ENCODE results near the gene FRAS1.
"Not testable (repeated sequence)": the region's sequence is repeated elsewhere in the genome, so short reads cannot be mapped to it uniquely, and the experiment has no call there.

The FRAS1 gene

DNA sequence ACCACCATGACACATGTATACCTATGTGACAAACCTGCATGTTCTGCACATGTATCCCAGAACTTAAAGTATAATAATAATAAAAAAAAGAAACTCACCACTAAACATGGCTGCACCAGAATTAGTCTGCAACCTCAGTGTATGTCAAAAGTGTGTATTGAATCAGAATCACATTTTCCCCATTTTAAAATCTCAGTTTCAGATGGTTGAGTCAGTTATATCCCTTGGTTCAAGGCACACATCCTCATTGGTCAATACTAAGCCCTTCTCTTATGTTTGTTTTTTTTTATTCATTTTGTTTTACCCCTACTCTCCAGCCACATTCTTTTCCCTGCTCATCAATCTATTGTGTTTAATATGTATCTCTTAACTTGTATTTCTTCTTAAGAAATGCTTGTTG lies 436.6 kb downstream of the FRAS1 start:
- DNase-seq (ENCODE audit: low read depth in 4 of 4, low spot score in 1 of 4): no peak

DNA sequence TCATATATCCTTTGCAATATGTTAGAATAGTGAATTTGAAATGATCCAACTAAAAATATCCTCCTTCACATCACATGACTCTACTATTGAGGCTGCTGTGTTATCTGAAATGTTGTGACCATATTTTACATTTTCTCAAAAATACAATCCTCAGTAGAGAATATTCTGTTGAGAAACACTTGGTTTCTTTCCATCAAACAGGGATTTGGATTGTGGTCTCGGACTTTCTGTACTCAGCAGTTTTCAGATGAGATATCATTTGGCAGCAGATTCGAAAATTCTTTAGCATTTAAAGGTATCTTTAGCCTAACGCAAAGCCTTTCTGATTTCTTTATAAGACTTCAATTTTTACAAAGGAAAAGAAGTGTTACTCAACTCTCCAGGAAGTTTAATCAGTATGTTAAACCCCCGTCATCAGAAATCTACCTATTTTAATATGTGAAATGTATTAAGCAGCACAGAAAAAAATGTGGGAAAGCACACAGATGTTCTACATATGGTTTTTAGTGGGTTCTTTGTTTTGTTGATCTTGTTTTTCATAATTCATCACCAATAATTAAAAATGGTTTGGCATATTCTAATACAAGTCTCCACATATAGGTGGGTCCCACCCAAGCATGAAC lies 439.0 kb downstream of the FRAS1 start:
- DNase-seq (ENCODE audit: low read depth in 4 of 4, low spot score in 1 of 4): no peak

DNA sequence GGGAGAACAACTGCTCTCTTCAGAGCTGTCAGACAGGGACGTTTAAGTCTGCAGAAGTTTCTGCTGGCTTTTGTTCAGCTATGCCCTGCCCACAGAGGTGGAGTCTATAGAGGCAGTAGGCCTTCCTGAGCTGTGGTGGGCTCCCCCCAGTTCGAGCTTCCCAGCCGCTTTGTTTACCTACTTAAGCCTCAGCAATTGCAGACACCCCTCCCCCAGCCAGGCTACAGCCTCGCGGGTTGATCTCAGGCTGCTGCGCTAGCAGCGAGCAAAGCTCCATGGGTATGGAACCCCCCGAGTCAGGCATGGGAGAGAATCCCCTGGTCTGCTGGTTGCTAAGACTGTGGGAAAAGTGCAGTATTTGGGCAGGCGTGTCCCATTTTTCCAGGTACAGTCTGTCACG lies 449.1 kb downstream of the FRAS1 start:
- DNase-seq (ENCODE audit: low read depth in 4 of 4, low spot score in 1 of 4): not testable (repeated sequence)

DNA sequence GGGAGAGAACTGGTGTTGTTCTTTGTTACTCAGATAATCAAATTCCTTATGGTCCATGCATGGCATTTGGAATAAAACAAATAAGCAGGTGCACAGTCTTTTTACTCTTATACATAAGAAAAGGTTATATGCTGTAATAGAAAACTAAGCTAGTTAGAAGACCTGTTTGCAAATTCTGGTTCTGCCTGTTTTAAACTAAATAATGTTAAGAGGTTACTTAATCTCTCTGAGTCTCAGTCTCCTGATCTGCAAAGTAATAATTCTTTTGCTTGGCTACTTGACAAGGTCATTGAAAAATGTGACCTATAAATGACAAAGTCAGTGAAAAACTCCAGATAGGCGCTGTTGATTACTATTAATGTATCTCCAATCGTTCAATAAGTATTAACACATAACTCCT lies 451.9 kb downstream of the FRAS1 start:
- no peak for DNase-seq (ENCODE audit: low read depth in 4 of 4, low spot score in 1 of 4)

DNA sequence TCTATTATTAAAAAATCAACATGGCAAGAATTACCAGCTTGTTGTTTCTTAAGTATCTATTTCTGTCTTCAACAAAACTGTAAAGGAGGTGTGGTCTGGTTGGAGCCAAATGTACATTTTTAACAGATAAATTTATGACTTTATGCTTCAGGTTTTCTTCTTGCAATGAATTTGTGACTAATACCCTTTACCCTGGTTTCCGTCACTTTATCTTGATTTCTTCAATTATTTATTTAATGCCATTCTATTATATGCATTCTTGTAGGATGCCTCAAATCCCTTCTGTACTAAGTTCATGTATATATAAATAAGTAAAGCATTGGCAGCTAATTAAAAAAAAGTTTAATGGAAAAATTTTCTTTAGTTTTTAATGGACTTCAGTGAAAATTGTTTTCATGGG lies 453.0 kb downstream of the FRAS1 start:
- DNase-seq (ENCODE audit: low read depth in 4 of 4, low spot score in 1 of 4): no peak

DNA sequence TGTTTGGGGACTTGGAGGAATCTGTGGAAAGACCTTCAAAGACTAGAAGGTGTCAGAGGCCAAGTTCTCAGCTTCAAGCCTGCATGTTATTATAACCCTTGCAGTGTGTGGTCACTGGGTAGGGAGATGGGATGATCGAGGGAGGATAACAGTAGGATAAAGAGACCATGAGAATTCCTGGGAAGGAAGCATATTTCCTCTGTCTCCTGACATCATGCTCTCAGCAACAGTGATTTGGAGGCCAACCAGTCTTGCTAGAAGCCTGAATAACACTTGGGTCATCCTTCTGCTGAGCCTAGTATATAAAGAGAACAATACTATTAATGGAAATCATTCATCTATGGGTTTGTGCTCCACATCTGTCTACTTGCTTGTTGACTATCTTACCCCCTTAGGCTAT lies 453.6 kb downstream of the FRAS1 start:
- DNase-seq (ENCODE audit: low read depth in 4 of 4, low spot score in 1 of 4): no peak

DNA sequence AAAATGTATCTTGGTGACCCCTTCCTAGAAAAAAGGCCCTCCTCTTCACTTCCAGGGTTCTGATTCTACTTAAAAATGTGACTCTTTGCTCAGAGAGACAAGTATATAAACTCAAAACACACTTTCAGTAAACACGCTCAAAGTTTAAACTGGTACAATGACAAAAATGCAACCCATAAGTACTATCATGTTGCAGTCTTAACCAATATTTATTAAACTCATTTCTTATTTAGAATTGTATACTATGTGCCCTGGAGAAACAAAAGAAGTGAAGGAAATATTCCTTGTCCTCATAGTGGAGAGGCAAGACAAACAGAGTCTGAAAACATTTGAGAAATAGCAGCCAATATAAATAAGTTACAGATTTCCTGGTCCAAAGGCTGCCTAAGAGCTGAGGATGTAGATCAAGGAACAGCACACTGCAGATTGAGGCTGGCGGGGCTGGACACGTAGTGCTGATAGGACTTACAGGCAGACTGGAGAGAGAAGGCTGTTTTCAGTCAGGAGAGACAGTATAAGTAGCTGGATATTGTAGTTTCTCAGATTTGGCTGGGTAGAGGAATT lies 455.3 kb downstream of the FRAS1 start:
- DNase-seq (ENCODE audit: low read depth in 4 of 4, low spot score in 1 of 4): no peak

DNA sequence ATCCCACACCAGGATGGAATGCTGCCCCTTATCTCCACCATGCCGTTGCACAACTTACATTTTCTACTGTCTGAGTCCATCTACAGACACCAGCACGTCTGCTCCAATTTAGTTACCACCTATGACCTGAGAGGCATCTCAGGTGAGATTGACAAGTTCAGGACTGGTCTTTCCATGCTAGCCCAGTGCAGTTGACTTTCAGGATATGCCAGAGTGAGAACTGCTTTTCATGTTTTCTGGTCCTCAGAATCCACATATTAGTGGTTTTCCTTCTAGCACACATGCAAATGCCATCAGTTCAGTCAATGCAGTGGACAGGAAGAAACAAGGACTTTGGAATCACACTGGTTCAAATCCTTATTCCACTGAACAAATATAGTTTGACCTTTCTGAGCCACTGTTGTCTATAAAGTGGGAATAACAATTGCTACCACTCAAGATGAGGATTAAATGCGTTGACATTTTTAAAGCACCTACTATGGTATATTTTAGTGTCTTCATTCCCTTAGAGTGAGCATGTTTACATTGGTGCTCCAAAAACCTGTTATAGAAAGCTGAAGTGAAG lies 456.4 kb downstream of the FRAS1 start:
- no peak for DNase-seq (ENCODE audit: low read depth in 4 of 4, low spot score in 1 of 4)

DNA sequence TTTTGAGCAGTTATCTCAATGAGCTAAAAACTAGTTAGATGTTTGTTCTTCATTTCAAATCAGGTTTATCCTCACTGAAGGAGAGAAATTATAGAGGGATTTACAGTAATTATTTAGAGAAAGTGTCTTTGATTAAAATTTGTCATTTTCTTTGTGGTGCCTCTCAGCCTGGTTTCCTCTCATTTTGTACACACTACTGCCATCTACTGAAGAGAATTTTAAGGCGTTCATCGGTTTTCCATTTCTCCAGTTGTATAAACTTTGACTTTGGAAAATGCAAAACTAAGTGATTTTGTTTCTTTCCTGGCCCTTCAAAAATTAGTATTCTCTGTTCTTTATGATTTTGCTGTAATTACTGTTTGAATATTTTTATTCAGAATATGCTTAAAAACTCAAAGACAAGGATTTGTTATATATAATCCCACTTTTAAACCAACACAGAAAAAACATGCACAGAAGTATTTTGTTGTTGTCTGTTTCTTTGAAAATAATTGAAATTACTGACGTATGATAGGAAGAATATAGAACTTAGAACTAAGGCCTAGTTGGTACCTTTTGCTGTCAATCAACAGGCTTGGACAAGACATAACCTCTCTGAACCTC lies 460.0 kb downstream of the FRAS1 start:
- no peak for DNase-seq (ENCODE audit: low read depth in 4 of 4, low spot score in 1 of 4)

DNA sequence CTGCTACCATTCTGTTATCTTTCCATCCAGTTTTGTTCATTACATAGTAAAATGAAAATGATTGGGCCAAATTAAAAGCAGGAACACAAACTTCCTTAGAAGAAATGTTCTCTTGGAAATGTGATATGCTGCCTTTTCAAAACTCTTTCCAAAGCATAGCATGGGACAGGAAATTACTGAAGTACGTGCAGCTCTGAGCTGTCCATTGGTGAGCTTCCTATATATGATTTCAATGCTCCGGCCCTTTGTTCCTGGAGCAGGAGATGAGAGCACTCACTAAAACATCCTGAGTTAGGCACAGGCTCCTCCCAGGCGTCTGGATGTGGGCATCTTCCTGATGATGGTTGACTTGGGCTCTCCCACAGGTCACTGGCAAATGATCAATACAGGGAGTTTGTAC lies 461.4 kb downstream of the FRAS1 start:
- DNase-seq (ENCODE audit: low read depth in 4 of 4, low spot score in 1 of 4): no peak

DNA sequence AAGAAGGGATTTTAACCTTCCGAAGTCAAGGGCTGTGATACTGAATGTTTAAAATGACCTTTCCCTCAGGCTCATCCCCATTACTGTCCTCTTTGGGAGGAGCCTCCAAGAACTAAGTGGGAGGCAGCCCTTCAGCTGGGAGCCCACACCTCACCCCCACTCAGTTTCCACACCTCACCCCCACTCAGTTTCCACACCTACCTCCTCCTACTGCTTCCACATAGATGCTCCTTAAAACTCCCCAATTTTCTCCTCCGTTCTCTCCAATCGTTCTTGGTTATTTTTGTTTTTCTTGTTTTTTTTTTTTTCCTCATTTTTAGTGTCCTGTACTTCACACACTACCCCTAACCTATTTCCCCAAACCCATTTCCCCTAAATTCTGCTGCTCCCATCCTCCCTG lies 462.8 kb downstream of the FRAS1 start:
- DNase-seq (ENCODE audit: low read depth in 4 of 4, low spot score in 1 of 4): no peak

DNA sequence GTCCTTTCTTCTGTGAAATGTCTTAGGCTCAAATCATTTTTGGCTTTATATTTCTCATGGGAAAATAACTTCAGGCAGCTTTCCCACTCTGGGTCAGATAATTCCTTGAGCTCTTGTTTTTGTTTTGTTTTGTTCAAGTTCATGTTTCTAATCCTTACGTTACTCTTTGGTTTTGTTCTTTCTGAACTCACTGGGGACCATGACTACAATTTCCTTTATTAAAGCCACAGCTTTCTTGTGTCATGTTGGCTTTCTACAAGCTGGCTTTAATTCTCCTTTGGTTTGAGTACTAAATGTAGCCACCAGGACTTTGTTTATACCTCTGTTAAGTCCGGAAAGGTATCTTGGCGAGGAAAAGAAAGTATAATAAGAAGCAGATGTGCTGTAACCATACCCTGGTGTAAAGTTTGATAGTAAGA lies 463.7 kb downstream of the FRAS1 start:
- no peak for DNase-seq (ENCODE audit: low read depth in 4 of 4, low spot score in 1 of 4)

DNA sequence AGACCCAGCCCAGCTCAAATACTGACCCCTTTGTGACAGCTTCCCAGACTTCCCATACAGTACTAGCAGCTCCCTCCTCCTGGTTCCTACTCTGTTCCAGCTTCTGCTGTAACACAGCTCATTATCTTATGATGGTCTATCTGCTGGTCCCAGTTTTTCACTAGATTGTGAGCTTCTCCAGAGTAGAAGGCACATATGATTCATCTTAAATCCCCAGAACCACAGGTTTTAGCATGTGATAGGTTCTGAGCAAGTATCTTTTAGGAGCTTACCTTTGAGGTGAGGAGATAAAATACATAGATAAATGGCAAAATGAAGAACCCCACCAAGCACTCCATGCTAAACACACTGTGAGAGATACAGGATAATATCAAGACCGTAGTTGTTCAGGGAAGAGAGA lies 466.9 kb downstream of the FRAS1 start:
- DNase-seq (ENCODE audit: low read depth in 4 of 4, low spot score in 1 of 4): no peak

DNA sequence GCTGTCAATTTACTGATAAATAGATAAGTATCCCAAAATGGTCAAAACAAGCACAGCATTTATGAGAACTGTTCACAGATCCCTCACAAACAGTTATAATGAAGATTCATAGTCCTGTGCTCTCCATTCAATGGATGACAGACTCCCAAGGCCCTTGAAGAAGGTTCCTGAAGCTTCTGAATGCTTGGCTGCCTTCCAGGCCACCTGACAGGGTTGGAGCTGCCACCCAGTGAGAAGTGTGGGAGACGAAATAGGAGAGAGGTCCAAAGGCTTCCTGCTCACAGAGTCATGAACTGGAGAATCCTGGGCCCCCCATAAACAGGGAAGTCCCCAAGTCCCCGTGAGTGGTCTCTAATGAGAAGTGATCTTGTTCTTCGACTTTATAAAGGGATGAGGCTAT lies 468.4 kb downstream of the FRAS1 start:
- DNase-seq (ENCODE audit: low read depth in 4 of 4, low spot score in 1 of 4): no peak

DNA sequence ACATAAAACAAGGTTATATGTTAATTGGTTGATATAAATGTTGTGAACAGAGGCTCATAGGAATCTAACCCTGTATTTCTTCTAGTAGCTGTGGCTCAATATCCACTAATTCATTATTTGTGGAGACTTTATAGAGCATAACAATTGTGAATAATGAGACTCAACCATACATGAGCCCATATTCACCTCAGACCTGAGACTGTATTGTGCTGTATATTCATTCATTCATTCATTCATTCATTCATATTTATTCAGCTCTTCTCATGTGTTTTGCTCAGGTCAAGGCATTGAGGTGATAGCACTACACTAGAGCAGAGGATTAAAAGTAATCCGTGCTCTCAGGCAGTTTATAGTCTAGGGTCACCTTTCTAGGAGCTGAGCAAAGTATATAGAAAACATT lies 470.0 kb downstream of the FRAS1 start:
- no peak for DNase-seq (ENCODE audit: low read depth in 4 of 4, low spot score in 1 of 4)

DNA sequence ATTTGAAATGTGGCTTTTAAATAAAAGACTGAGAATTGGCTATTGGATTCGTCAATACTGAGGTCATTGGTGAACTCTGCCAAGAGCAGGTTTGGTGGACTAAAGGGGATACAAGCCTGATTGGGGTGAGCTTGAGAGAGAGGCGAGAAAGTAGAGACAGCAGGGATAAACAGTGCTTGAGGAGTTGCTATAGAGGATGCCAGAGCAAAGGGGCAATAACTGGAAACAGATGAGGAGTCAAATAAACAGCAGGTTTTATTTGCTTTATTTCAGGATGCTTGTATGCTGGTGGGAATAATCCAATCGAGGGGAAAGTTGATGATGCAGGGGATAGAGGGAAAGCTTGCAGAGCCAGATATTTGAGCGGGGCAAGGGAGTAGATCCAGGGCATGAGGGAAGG lies 470.4 kb downstream of the FRAS1 start:
- no peak for DNase-seq (ENCODE audit: low read depth in 4 of 4, low spot score in 1 of 4)

DNA sequence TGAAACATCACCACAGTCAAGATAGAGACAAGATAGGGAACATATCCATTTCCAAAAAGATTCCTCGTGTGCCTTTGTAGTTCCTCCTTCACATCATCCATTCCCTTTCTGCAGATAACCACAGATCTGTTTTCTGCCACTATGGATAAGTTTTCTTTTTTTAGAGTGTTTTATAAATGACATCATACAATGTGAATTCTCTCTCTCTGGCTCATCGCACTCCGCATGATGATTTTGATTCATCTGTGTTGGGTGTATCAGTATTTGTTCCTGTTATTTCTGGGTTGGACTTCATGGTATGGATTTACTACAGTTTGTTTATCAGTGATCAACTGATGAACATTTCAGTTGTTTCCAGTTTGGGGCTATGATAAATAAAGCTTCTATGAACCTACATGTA lies 471.2 kb downstream of the FRAS1 start:
- DNase-seq (ENCODE audit: low read depth in 4 of 4, low spot score in 1 of 4): no peak

DNA sequence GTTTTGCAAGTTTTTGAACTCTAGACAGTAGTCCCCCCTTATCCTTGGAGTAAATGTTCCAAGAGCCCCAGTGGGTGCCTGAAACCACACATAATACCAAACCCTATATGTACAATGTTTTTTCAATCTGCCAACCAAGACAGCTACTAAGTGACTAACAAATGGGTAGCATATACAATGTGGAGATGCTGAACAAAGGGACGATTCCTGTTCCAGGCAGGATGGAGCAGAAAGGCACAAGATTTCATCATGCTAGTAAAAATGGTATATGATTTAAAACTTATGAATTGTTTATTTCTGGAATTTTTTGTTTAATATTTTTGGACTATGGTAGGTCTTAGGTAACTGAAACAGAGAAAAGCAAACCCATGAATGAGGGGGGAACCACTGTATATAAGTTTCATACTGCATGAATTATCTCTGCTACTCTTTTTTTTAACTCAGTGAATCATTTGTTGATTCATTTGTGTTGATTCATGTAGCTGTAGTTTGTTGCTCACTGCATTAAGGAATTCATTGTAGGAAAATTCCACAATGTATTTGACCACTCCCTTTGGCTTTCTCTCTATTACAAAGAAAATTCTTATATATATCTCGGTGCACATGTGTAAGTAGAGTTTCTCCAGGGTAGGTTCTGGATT lies 472.6 kb downstream of the FRAS1 start:
- no peak for DNase-seq (ENCODE audit: low read depth in 4 of 4, low spot score in 1 of 4)

DNA sequence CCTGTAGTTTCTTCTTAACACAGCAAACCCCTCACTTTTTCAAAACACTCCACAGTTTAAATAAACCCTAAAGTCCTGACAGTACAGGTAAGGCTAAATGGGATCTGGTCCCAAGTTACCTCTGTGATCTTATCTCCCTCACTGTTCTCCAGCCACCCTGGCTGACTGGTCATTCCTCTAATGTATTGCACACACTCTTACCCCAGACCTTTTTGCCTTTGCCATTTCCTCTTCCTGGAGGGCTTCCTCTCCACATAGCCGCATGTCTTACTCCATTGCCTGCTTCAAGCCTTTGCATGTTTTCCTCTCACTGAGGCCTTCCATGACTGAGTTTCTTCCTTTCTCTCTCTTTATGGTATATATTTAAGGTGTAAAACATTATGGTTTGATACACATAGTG lies 474.9 kb downstream of the FRAS1 start:
- no peak for DNase-seq (ENCODE audit: low read depth in 4 of 4, low spot score in 1 of 4)

DNA sequence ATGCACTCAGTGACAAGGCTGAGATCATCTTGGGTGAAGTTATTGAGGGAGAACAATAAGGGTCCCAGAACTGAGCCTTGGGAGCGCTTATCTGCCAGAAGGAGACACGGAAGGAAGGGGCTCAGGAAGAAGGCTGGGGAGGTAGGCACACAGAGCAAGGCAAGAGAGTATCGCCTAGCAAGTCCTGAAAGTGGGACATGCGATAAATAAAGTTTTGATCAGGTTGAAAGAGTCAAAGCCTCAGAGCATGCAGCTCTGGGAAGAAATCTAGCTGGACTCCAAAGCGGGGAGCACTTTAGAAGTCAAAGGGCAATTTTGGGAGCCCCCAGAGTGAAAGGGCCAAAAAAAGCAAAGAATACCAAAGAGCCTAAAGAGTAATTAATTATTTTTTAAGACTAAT lies 476.7 kb downstream of the FRAS1 start:
- no peak for DNase-seq (ENCODE audit: low read depth in 4 of 4, low spot score in 1 of 4)

DNA sequence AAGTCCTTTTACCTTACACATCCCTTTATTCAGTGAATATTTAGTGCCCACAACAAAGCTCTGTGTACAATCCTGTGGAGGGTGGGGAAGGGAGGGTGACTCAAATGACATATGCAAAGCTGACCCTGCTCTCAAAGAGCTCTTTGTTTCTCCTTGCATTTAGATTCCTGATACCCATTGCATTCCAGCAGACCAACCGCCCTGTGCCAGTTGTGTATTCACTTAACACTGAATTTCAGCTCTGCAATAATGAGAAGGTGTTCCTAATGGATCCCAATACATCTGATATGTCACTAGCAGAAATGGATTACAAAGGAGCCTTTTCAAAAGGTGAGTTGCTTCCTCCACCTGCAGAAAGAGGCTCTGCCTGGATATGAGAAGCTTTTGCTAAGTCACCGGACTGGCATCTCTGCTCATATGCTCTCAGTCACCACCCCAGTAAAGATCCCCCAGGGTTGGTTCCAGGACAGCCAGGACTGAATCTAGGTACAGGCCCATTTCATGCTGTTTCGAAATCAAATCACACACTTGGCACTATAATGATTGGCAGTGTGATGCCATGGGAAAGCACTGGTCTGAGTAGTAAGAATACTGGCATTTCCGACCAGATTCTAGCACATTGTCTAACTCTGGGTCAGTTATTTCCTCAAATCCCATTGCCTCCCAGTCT lies 477.3 kb downstream of the FRAS1 start:
- DNase-seq (ENCODE audit: low read depth in 4 of 4, low spot score in 1 of 4): no peak

DNA sequence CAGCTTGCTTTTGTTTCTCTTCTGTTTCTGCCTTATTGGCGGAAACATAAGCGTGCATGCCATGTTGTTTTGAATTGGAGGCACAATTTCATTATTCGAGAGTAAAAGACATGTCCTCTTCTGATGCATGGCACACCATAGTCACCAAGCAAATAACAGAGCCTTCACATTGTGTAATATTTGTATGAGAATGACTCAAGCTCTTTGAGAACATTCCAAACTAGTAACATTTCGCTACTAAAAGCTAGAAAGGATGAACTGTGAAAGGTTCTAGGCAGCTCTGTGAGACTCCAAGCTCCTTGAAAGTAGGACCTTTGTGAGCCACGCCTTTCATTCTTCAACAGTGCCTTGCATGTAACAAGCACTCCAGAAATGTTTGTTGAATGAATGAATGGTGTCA lies 485.2 kb downstream of the FRAS1 start:
- DNase-seq (ENCODE audit: low read depth in 4 of 4, low spot score in 1 of 4): no peak

All from stimulated activated CD4-positive, alpha-beta T cell treated with anti-CD3 and anti-CD28 coated beads, Interleukin-1b, Interleukin-23, amount 100 ng/mL, for 24 hours (primary cell).